ENCODE measurements around the gene KCNG1. TPM values are rescaled to one million over a fixed set of nuclear protein-coding genes. Genes with fewer than 3 reads are reported as not detected.

Gene KCNG1
- total RNA-seq, 1 donor from 2014 or later, result 13.0 TPM

DNA sequence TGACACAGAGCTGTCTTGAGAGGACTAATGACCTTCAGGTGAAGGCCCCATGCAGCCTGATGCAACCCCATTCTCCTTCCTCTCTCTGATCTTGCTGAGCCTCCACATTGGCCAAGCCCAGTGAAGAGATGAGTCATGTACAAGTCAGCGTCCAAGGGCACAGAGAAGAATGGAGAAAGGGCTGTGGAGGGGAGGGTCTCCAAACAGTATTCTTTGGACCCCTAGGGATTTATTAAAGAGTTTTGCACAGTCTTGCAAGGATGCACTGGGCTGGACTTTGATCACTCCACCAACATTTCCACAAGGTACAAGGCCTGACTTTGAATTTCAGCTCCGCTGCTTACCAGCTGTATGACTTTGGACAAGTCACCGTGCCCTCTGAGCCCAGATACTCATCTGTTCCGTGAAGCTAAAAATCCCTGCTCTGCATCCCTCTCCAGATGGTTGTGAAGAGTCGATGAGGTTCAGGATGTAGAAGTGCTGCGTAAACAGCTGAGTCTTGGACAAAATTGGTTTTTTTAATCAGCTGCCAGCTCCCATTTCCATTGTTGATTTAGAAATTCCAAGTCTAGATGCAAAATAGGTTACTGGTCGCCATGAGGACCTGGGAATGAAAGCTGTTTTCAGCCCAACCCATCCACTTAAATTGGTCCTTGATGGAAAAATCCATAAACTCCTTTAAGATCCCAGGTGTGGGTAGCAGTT is 14.1 kb upstream of the KCNG1 start:
- peaks cover 38% of the 10 kb centered on the region for H3K4me1 Mint-ChIP-seq (ENCODE audit: low read depth)
- H3K27ac Mint-ChIP-seq (ENCODE audit: unreplicated experiment), result no peak overlapping the region
- no peak overlapping the region for H3K4me3 Mint-ChIP-seq (ENCODE audit: unreplicated experiment)
- DNase-seq (ENCODE audit: low spot score), result no peak
- TF ChIP-seq, protein P1, sequence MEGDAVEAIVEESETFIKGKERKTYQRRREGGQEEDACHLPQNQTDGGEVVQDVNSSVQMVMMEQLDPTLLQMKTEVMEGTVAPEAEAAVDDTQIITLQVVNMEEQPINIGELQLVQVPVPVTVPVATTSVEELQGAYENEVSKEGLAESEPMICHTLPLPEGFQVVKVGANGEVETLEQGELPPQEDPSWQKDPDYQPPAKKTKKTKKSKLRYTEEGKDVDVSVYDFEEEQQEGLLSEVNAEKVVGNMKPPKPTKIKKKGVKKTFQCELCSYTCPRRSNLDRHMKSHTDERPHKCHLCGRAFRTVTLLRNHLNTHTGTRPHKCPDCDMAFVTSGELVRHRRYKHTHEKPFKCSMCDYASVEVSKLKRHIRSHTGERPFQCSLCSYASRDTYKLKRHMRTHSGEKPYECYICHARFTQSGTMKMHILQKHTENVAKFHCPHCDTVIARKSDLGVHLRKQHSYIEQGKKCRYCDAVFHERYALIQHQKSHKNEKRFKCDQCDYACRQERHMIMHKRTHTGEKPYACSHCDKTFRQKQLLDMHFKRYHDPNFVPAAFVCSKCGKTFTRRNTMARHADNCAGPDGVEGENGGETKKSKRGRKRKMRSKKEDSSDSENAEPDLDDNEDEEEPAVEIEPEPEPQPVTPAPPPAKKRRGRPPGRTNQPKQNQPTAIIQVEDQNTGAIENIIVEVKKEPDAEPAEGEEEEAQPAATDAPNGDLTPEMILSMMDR (IDR thresholded peaks at IDR 0.05), result no peak
- H3K36me3 Mint-ChIP-seq (ENCODE audit: low read depth), result no peaks in the 10 kb centered on the region
- no peaks in the 10 kb centered on the region for H3K27me3 Mint-ChIP-seq (ENCODE audit: low read depth)
- no peaks in the 10 kb centered on the region for H3K9me3 Mint-ChIP-seq (ENCODE audit: low read depth)

DNA sequence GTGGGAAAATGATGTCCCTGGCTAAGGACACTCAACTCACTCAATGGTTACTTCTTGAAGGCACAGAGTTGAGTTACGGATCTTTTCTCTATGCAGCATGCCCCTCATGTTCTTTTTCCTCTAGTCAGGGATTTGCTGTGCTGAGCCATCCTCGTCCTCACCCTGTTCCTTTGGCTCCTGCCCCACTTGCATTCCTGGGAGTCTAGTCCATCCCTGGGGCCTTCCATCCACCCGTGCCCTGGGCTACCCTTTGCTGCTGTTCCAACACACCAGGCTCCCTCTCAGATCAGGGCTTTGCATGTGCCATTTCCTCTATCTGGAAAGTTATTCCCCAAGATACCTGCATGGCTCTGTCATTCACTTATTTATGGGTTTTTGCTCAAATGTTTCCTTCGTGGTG is 13.3 kb upstream of the KCNG1 start:
- no peaks in the 10 kb centered on the region for H3K36me3 Mint-ChIP-seq (ENCODE audit: low read depth)
- no peak overlapping the region for H3K4me3 Mint-ChIP-seq (ENCODE audit: unreplicated experiment)
- H3K27ac Mint-ChIP-seq (ENCODE audit: unreplicated experiment), result peak overlapping the region; percentile 37
- peaks cover 7% of the 10 kb centered on the region for H3K27me3 Mint-ChIP-seq (ENCODE audit: low read depth)
- TF ChIP-seq, protein P1 (IDR thresholded peaks at IDR 0.05), result no peak
- peaks cover 38% of the 10 kb centered on the region for H3K4me1 Mint-ChIP-seq (ENCODE audit: low read depth)
- no peak for DNase-seq (ENCODE audit: low spot score)
- H3K9me3 Mint-ChIP-seq (ENCODE audit: low read depth), result peaks cover 4% of the 10 kb centered on the region

DNA sequence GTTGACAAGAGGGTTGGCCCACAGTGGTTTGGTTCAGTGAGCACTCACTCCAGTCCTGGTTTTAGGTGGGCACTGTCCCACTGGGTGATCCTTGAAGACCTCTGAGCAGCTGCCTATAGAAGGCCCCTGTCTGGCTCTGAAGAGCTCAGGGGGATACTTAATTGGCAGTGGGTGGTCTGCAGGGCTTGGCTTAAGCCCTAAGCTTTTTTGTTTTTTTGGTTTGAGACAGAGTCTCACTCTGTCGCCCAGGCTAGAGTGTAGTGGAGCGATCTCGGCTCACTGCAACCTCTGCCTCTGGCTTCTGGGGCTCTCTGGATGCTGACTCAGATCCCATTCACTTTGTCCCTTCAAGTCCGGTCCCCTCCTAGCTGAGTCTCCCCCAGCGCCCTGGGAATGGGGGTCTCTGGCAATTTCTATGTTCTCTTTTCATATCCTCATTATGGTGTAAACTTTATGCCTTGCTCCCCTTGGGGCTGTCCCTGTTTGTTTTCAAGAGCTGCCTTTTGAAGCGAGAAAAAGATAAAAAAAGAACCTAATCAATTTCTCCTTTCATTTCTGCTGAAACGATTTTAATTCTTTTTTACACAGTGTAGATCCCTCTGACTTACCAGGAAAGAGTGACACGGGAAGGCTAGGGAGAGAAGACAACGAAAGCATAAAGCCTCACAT is 12.2 kb upstream of the KCNG1 start:
- no peaks in the 10 kb centered on the region for H3K36me3 Mint-ChIP-seq (ENCODE audit: low read depth)
- peak overlapping the region; percentile 96 for H3K27ac Mint-ChIP-seq (ENCODE audit: unreplicated experiment)
- peaks cover 38% of the 10 kb centered on the region for H3K4me1 Mint-ChIP-seq (ENCODE audit: low read depth)
- TF ChIP-seq, protein P1 (IDR thresholded peaks at IDR 0.05), result no peak
- H3K9me3 Mint-ChIP-seq (ENCODE audit: low read depth), result peaks cover 4% of the 10 kb centered on the region
- H3K27me3 Mint-ChIP-seq (ENCODE audit: low read depth), result peaks cover 18% of the 10 kb centered on the region
- no peak overlapping the region for H3K4me3 Mint-ChIP-seq (ENCODE audit: unreplicated experiment)
- DNase-seq (ENCODE audit: low spot score), result no peak

DNA sequence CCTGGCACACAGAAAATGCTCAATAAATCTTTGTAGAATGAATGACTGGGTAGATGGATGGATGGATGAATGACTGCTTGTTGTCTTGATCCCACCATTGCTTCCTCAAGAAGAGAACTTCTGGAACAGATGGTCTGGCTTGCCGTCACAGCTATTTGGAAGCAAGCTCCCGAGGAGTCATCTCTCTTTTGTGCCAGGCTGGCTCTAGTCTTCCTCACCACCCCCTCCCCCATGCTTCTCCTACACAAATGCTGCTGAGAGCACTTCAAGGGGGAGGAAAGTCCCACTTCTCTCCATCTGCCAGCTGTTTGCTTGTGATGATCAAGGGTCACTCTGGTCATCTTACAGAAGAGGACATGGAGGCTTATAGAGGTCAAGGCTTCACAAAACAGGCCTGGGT is 11.6 kb upstream of the KCNG1 start:
- Mint-ChIP-seq H3K4me1 (ENCODE audit: low read depth) (peaks cover 38% of the 10 kb centered on the region), H3K27me3 (ENCODE audit: low read depth) (peaks cover 24% of the 10 kb centered on the region), H3K9me3 (ENCODE audit: low read depth) (peaks cover 4% of the 10 kb centered on the region), H3K36me3 (ENCODE audit: low read depth) (no peaks in the 10 kb centered on the region), H3K4me3 (ENCODE audit: unreplicated experiment) (no peak overlapping the region), H3K27ac (ENCODE audit: unreplicated experiment) (peak overlapping the region; percentile 96)
- TF ChIP-seq, protein P1 (IDR thresholded peaks at IDR 0.05), result no peak
- no peak for DNase-seq (ENCODE audit: low spot score)

DNA sequence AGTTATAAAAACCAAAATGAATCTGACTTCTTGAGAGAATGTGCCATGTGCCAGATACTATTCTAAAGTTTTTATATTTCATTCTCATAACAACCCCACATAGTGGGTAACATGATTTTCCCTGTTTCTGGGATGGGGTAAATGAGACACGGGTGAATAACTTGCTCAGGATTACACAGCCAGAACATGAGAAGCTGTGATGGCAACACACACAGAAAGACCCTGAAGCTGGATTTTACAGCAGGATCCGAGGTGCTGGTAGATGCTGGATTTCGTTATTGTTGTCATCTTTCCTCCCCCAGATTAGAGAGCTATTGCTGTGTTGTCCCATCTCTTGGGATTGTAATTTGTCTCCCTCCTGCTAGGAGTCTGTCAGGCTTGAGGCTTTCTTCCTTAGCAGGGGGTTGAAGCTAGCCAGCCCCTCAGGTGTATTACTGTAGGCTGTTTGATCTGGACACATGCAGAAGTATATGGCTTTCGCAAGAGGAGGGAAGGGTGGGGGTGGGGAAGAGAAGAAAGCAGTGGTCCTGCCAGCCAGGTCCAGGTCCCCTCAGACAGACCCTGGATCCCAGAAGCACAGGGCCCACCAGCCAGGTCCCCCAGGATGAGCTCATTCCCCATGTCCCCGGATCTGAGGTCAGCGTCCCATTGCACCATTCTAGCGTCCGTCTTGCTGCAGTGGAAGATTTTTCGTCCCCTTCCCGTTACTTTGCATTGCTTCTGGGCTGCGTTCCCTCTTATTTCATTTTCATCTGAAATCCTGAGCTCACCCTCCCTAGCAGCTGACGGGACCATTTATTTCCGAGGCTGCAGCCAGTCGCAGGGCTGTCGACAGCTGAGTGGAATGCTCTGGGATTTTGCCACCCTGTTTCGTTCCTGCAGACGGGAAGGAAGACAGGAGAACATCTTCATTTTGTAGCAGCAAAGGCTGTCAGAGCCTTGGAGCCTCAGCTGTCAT is 7.3 kb upstream of the KCNG1 start:
- Mint-ChIP-seq H3K4me3 (ENCODE audit: unreplicated experiment) (no peak overlapping the region), H3K4me1 (ENCODE audit: low read depth) (peaks cover 20% of the 10 kb centered on the region), H3K9me3 (ENCODE audit: low read depth) (peaks cover 4% of the 10 kb centered on the region), H3K36me3 (ENCODE audit: low read depth) (peaks cover 1% of the 10 kb centered on the region), H3K27me3 (ENCODE audit: low read depth) (peaks cover 39% of the 10 kb centered on the region), H3K27ac (ENCODE audit: unreplicated experiment) (no peak overlapping the region)
- no peak for DNase-seq (ENCODE audit: low spot score)
- TF ChIP-seq, protein P1 (IDR thresholded peaks at IDR 0.05), result no peak
